Mammary epithelial cell (primary cell): ENCODE results near the gene HS2ST1.

Experiments used
- CTCF ChIP-seq, 2 donors: IDR thresholded peaks in 1 of 2; conservative IDR thresholded peaks in 1 of 2; 2 replicates each; pipeline ENCODE4 v1.5.1; 2011 to 2012; ENCODE audit warnings: inconsistent platforms in 2 of 2, low read length in 2 of 2, mild to moderate bottlenecking in 2 of 2, control low read depth in 1 of 2, low read depth in 1 of 2; ENCODE audit not compliant: insufficient read depth in 1 of 2; ENCODE audit errors: extremely low read depth in 1 of 2
- EZH2 ChIP-seq: IDR thresholded peaks from 2 replicates; pipeline ENCODE4 v1.6.1; 2012; ENCODE audit warnings: low read length, inconsistent platforms, borderline replicate concordance

- TF ChIP-seq CTCF (conservative IDR thresholded peaks at IDR 0.05 in 1 of 2, IDR thresholded peaks at IDR 0.05 in 1 of 2; ENCODE audit: extremely low read depth in 1 of 2, insufficient read depth in 1 of 2, low read depth in 1 of 2, low read length in 2 of 2) (no peak), EZH2 (no peak)
These were observed 28.3 kb downstream of the HS2ST1 start for GRCh38 chr1:86942743-86943142.
